ENCODE measurements around the gene CYP1A1.
A peak's percentile ranks its signal among the peaks of the same experiment; 100 is the strongest.
"Not testable (repeated sequence)": the region's sequence is repeated elsewhere in the genome, so short reads cannot be mapped to it uniquely, and the experiment has no call there.

The CYP1A1 gene

DNA sequence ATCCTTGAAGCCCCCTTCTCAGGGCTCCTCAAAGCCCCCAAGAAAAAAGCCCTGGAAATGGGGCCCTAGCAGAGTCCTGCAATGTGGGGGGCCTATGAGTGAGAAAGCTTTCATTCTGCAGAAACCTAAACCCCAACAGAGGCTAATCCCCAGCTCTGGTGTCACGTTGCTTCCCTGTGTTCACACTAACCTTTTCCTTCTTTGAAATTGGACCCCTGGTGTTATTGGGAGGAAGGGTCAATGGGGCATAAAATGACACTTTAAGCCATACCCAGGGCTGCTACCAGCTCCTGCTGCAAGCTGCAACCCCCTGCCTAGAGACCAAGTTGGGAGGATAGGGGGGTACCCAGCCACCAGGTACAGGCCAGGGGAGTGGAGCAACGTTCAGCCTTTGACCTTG is 25.4 kb upstream of the CYP1A1 start:
- H3K9me3 Mint-ChIP-seq, result no peaks in the 10 kb centered on the region
- H3K27me3 Mint-ChIP-seq, result peaks cover 10% of the 10 kb centered on the region
- H3K36me3 Mint-ChIP-seq, result no peaks in the 10 kb centered on the region
- no peak overlapping the region for H3K4me3 Mint-ChIP-seq
- no peak overlapping the region for H3K27ac Mint-ChIP-seq
- no peak for ATAC-seq
- H3K4me1 Mint-ChIP-seq, result no peaks in the 10 kb centered on the region

- H3K4me3 Mint-ChIP-seq, result no peak overlapping the region
- no peaks in the 10 kb centered on the region for H3K9me3 Mint-ChIP-seq
- peaks cover 6% of the 10 kb centered on the region for H3K27me3 Mint-ChIP-seq
- no peak for ATAC-seq
- no peaks in the 10 kb centered on the region for H3K36me3 Mint-ChIP-seq
- H3K4me1 Mint-ChIP-seq, result no peaks in the 10 kb centered on the region
- H3K27ac Mint-ChIP-seq, result no peak overlapping the region
These were observed 24.5 kb upstream of the CYP1A1 start for GRCh38 chr15:74749832-74750231.

GRCh38 chr15:74748322-74748946 is 23.1 kb upstream of the CYP1A1 start, which contains the start of gene CYP1A2:
TSS of gene CYP1A2 (plus strand) at chr15:74748845. CDS start at chr15:74749739, 894 bp downstream.
- no peaks in the 10 kb centered on the region for H3K27me3 Mint-ChIP-seq
- no peak for ATAC-seq
- no peaks in the 10 kb centered on the region for H3K4me1 Mint-ChIP-seq
- H3K4me3 Mint-ChIP-seq, result no peak within 1 kb of the TSS
- H3K27ac Mint-ChIP-seq, result no peak within 1 kb of the TSS
- H3K36me3 Mint-ChIP-seq, result no peaks in the 10 kb centered on the region
- no peaks in the 10 kb centered on the region for H3K9me3 Mint-ChIP-seq

DNA sequence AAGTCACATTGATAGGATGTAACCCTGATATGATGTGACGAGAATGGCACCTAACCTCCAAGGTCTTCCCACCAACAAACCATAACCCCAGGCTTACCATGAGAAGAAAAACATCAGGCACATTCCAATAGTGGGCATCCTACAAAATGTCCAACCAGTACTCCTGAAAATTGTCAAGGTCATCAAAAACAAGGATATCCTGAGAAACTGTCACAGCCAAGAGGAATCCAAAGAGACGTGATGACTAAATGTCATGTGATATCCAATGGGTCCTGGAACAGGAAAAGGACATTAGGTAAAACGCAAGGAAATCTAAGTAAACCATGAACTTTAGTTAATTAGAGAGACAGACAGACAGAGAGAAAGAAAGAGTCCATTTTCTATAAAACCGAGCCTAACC is 21.1 kb upstream of the CYP1A1 start:
- no peak for ATAC-seq
- Mint-ChIP-seq H3K36me3 (peaks cover 5% of the 10 kb centered on the region), H3K4me1 (peaks cover 10% of the 10 kb centered on the region)

GRCh38 chr15:74742422-74742821 is 17.1 kb upstream of the CYP1A1 start:
- Mint-ChIP-seq H3K9me3 (peaks cover 11% of the 10 kb centered on the region), H3K27ac (no peak overlapping the region), H3K4me3 (no peak overlapping the region), H3K36me3 (peaks cover 14% of the 10 kb centered on the region), H3K27me3 (peaks cover 28% of the 10 kb centered on the region), H3K4me1 (peaks cover 17% of the 10 kb centered on the region)
- ATAC-seq, result no peak

More for the DNA sequence above, 21.1 kb upstream of the CYP1A1 start:
- Mint-ChIP-seq H3K27me3 (peaks cover 14% of the 10 kb centered on the region), H3K9me3 (peaks cover 5% of the 10 kb centered on the region), H3K4me3 (no peak overlapping the region), H3K27ac (no peak overlapping the region)

GRCh38 chr15:74738239-74738638 is 12.9 kb upstream of the CYP1A1 start:
- H3K27ac Mint-ChIP-seq, result not testable (repeated sequence)

GRCh38 chr15:74735305-74735704 is 10.0 kb upstream of the CYP1A1 start:
- H3K27me3 Mint-ChIP-seq, result peaks cover 60% of the 10 kb centered on the region
- H3K36me3 Mint-ChIP-seq, result peaks cover 12% of the 10 kb centered on the region
- peaks cover 8% of the 10 kb centered on the region for H3K9me3 Mint-ChIP-seq
- H3K27ac Mint-ChIP-seq, result no peak overlapping the region
- H3K4me3 Mint-ChIP-seq, result no peak overlapping the region
- H3K4me1 Mint-ChIP-seq, result peaks cover 7% of the 10 kb centered on the region
- no peak for ATAC-seq

More at GRCh38 chr15:74738239-74738638, 12.9 kb upstream of the CYP1A1 start:
- not testable (repeated sequence) for ATAC-seq, H3K4me3 Mint-ChIP-seq
- peaks cover 18% of the 10 kb centered on the region for H3K36me3 Mint-ChIP-seq
- H3K27me3 Mint-ChIP-seq, result peaks cover 54% of the 10 kb centered on the region
- H3K9me3 Mint-ChIP-seq, result peaks cover 13% of the 10 kb centered on the region
- peaks cover 17% of the 10 kb centered on the region for H3K4me1 Mint-ChIP-seq

DNA sequence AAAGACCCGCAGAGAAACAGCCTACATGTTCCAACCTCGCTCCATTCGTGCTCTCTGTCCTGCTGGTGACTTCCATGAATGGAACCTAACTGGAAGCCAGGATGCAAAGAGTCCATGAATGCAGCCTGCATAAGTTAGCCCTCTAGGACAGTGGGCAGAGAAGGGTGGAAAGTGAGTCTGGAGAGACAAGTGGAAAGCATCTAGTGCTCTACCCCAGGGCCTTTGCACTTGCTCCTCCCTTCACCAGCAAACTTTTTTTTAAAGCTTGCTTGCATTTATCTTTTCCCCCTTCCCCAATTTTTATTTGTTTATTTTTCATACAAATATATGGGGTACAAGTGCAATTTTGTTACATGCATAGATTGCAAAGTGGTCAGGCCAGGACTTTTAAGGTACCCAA is 7.9 kb upstream of the CYP1A1 start:
- peaks cover 12% of the 10 kb centered on the region for H3K36me3 Mint-ChIP-seq
- no peak for ATAC-seq
- no peak overlapping the region for H3K27ac Mint-ChIP-seq
- peaks cover 64% of the 10 kb centered on the region for H3K27me3 Mint-ChIP-seq
- peaks cover 8% of the 10 kb centered on the region for H3K9me3 Mint-ChIP-seq
- H3K4me3 Mint-ChIP-seq, result no peak overlapping the region
- H3K4me1 Mint-ChIP-seq, result peaks cover 7% of the 10 kb centered on the region

GRCh38 chr15:74732846-74733245 is 7.5 kb upstream of the CYP1A1 start:
- Mint-ChIP-seq H3K27ac (no peak overlapping the region), H3K4me1 (peaks cover 2% of the 10 kb centered on the region), H3K27me3 (peaks cover 66% of the 10 kb centered on the region), H3K9me3 (peaks cover 4% of the 10 kb centered on the region), H3K4me3 (no peak overlapping the region), H3K36me3 (peaks cover 8% of the 10 kb centered on the region)
- ATAC-seq, result no peak

GRCh38 chr15:74730619-74731316 is 5.4 kb upstream of the CYP1A1 start:
- Mint-ChIP-seq H3K27ac (no peak overlapping the region), H3K36me3 (no peaks in the 10 kb centered on the region), H3K4me1 (peaks cover 9% of the 10 kb centered on the region), H3K4me3 (no peak overlapping the region), H3K9me3 (no peaks in the 10 kb centered on the region), H3K27me3 (peaks cover 71% of the 10 kb centered on the region)
- no peak for ATAC-seq

DNA sequence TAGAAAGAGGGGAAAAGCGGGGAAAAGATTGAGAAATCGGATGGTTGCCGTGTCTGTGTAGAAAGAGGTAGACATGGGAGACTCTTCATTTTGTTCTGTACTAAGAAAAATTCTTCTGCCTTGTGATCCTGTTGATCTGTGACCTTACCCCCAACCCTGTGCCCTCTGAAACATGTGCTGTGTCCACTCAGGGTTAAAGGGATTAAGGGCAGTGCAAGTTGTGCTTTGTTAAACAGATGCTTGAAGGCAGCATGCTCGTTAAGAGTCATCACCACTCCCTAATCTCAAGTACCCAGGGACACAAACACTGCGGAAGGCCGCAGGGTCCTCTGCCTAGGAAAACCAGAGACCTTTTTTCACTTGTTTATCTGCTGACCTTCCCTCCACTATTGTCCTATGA is 4.0 kb upstream of the CYP1A1 start:
- H3K4me3 Mint-ChIP-seq, H3K9me3 Mint-ChIP-seq, ATAC-seq, H3K36me3 Mint-ChIP-seq, H3K27ac Mint-ChIP-seq: not testable (repeated sequence)
- Mint-ChIP-seq H3K4me1 (peaks cover 16% of the 10 kb centered on the region), H3K27me3 (peaks cover 80% of the 10 kb centered on the region)

DNA sequence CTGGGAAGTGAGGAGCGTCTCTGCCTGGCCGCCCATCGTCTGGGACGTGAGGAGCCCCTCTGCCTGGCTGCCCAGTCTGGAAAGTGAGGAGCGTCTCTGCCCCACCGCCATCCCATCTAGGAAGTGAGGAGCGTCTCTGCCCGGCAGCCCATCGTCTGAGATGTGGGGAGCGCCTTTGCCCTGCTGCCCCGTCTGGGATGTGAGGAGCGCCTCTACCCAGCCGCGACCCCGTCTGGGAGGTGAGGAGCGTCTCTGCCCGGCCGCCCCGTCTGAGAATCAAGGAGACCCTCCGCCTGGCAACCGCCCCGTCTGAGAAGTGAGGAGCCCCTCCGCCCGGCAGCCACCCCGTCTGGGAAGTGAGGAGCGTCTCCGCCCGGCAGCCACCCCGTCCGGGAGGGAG is 3.4 kb upstream of the CYP1A1 start:
- H3K9me3 Mint-ChIP-seq, H3K36me3 Mint-ChIP-seq, ATAC-seq, H3K4me3 Mint-ChIP-seq, H3K27ac Mint-ChIP-seq: not testable (repeated sequence)
- H3K27me3 Mint-ChIP-seq, result peaks cover 76% of the 10 kb centered on the region
- H3K4me1 Mint-ChIP-seq, result peaks cover 16% of the 10 kb centered on the region

GRCh38 chr15:74727727-74728126 is 2.4 kb upstream of the CYP1A1 start:
- no peak for ATAC-seq
- Mint-ChIP-seq H3K4me3 (no peak overlapping the region), H3K36me3 (no peaks in the 10 kb centered on the region), H3K4me1 (peaks cover 16% of the 10 kb centered on the region), H3K27ac (peak overlapping the region; percentile 75), H3K27me3 (peaks cover 72% of the 10 kb centered on the region), H3K9me3 (no peaks in the 10 kb centered on the region)

DNA sequence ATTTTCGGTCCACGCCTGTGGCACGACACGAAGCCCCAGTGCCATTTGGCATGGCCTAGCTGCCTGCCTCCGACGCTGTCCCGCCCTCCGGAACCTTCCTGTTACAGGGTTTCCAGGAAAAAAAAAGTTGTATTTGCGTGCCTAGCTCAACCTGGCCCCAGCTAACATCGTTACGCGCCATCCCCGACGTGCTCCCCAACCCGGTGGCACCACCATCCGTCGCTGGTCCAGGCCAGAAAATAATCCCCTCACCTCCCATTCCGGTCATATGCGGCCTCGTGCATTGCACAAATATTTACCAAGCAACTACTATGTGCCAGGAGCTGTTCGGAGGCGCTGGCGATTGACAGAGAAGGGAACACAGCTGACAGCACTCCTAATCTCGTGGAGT is 1.4 kb upstream of the CYP1A1 start:
- Mint-ChIP-seq H3K4me1 (peaks cover 16% of the 10 kb centered on the region), H3K27me3 (peaks cover 65% of the 10 kb centered on the region), H3K9me3 (no peaks in the 10 kb centered on the region), H3K27ac (peak overlapping the region; percentile 75), H3K4me3 (peak overlapping the region; percentile 74), H3K36me3 (no peaks in the 10 kb centered on the region)
- ATAC-seq, result no peak

DNA sequence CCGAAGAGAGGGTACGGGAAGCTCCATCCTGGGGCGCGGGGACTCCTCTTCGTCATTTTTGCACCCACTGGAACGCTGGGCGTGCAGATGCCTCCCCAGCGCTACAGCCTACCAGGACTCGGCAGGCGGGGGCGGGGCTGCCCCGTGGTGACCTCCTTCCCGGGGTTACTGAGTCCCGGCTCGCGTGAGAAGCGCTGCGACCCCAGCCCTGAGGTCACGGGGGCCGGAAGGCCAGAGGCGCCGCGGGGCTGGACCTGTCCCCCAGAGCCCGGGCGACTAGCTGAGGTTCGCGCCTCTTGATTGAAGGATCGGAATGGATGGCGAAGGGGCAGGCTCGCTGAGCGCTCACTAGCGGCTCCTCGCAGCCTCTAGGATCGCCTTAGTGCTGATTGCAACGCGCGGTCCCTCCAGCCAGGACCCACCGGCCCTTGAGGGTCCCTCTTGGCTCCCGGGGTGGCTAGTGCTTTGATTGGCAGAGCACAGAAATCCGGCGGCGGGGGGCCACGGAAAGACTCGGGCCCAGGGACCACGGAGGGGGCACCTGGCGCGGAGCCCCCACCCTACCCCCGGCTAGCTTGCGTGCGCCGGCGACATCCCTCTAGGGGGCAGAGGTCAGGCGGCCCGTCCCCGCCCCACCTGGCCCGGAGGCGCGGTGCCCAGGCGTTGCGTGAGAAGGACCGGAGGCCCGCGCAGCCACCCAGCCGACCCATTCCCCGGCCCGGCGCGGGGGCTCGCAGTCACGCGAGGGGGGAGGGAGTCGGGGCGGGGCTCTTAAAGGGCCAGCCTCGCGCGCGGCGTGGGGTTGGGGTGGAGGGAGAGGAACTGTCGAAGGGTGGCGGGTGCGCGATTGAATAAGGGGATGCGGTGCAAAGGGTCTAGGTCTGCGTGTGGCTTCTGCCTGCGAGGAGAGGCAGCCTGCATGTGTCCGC is 781 bp upstream of the CYP1A1 start:
- ATAC-seq, result peak; percentile 84

More for the DNA sequence above, 781 bp upstream of the CYP1A1 start:
- Mint-ChIP-seq H3K4me3 (peak overlapping the region; percentile 74), H3K36me3 (no peaks in the 10 kb centered on the region), H3K27ac (peak overlapping the region; percentile 75), H3K4me1 (peaks cover 16% of the 10 kb centered on the region), H3K27me3 (peaks cover 58% of the 10 kb centered on the region), H3K9me3 (no peaks in the 10 kb centered on the region)
